K562 (cell line): Measurements from ENCODE around the gene DOK3. TPM values are rescaled to one million over a fixed set of nuclear protein-coding genes. Genes with fewer than 3 reads are reported as not detected.
A peak's percentile ranks its signal among the peaks of the same experiment; 100 is the strongest.

Source experiments
- ARID3B ChIP-seq: fragments of 250-450 bp; sonication (Bioruptor Pico); IDR thresholded peaks from 2 replicates; pipeline ENCODE4 v1.4.0; 2020; ENCODE audit warnings: borderline replicate concordance
- FOXK1 ChIP-seq: sonication (generic); formaldehyde crosslinking; IDR thresholded peaks from 2 replicates; pipeline ENCODE4 v1.8.0; 2022; ENCODE audit warnings: missing genetic modification reagents, mild to moderate bottlenecking, borderline replicate concordance
- FOXP4 ChIP-seq: sonication (generic); formaldehyde crosslinking; IDR thresholded peaks from 2 replicates; pipeline ENCODE4 v1.8.0; 2022; ENCODE audit warnings: mild to moderate bottlenecking, missing genetic modification reagents, borderline replicate concordance
- GATAD2A ChIP-seq: fragments of 450-650 bp; IDR thresholded peaks from 2 replicates; pipeline ENCODE4 v1.6.1; 2017
- GTF3C2 ChIP-seq: IDR thresholded peaks from 3 replicates; pipeline ENCODE4 v1.6.1; 2011; ENCODE audit warnings: borderline replicate concordance, mild to moderate bottlenecking, moderate library complexity; ENCODE audit not compliant: insufficient read length; ENCODE audit errors: extremely low read depth
- HDAC3 ChIP-seq: fragments of 450-650 bp; IDR thresholded peaks from 2 replicates; pipeline ENCODE4 v1.6.1; 2018; ENCODE audit warnings: borderline replicate concordance, mild to moderate bottlenecking, moderate library complexity; ENCODE audit not compliant: partially characterized antibody
- HDAC6 ChIP-seq: IDR thresholded peaks from 2 replicates; pipeline ENCODE4 v1.6.1; 2012; ENCODE audit warnings: low read depth, mild to moderate bottlenecking, control low read depth, inconsistent platforms, low read length, moderate library complexity
- HLTF ChIP-seq: fragments of 450-650 bp; IDR thresholded peaks from 2 replicates; pipeline ENCODE4 v1.6.1; 2016
- KHSRP ChIP-seq: fragments of 450-650 bp; IDR thresholded peaks from 2 replicates; pipeline ENCODE4 v1.6.1; 2017
- KLF6 ChIP-seq: fragments of 250-450 bp; sonication (Bioruptor Pico); IDR thresholded peaks from 2 replicates; pipeline ENCODE4 v1.4.0; 2020; ENCODE audit warnings: mild to moderate bottlenecking, moderate library complexity, borderline replicate concordance
- MBD2 ChIP-seq: sonication (generic); IDR thresholded peaks from 2 replicates; pipeline ENCODE4 v1.6.1; 2016; ENCODE audit warnings: low read depth, borderline replicate concordance
- NEUROD1 ChIP-seq: fragments of 150-350 bp; IDR thresholded peaks from 2 replicates; pipeline ENCODE4 v1.6.1; 2014; ENCODE audit warnings: borderline replicate concordance, low read length, low read depth; ENCODE audit not compliant: partially characterized antibody
- NRF1 ChIP-seq, 2 experiments: fragments of 450-650 bp; IDR thresholded peaks in 1 of 2; conservative IDR thresholded peaks in 1 of 2; 2 replicates each; pipeline ENCODE4 v1.6.1; 2014; ENCODE audit warnings: mild to moderate bottlenecking in 2 of 2
- PHF8 ChIP-seq: fragments of 200-600 bp; sonication (generic); IDR thresholded peaks from 2 replicates; pipeline ENCODE4 v1.6.1; 2012; ENCODE audit warnings: mixed run types, mild to moderate bottlenecking, inconsistent platforms, low read length, moderate library complexity, borderline replicate concordance
- SOX6 ChIP-seq: fragments of 450-650 bp; IDR thresholded peaks from 2 replicates; pipeline ENCODE4 v1.6.1; 2014; ENCODE audit warnings: mild to moderate bottlenecking
- TGIF2 ChIP-seq: sonication (generic); formaldehyde crosslinking; IDR thresholded peaks from 2 replicates; pipeline ENCODE4 v1.8.1; 2022; ENCODE audit warnings: mild to moderate bottlenecking, missing genetic modification reagents, moderate library complexity
- TSC22D4 ChIP-seq: fragments of 450-650 bp; IDR thresholded peaks from 2 replicates; pipeline ENCODE4 v1.6.1; 2016; ENCODE audit warnings: missing genetic modification characterization, missing biosample characterization, control low read depth
- ZNF655 ChIP-seq: fragments of 250-450 bp; sonication (Bioruptor Pico); IDR thresholded peaks from 2 replicates; pipeline ENCODE4 v1.5.0; 2021
- ZNF75A ChIP-seq: fragments of 450-650 bp; formaldehyde crosslinking; IDR thresholded peaks from 2 replicates; pipeline ENCODE4 v1.4.0; 2020; ENCODE audit warnings: mild to moderate bottlenecking
- polyA plus RNA-seq, 8 experiments: library from polyadenylated mRNA; depleted of rRNA in 4 of 8; stranded (reverse) in 5 of 8; unstranded in 3 of 8; fragments of >200 nt; fragmentation: Nextera tagmentation in 2 of 8; fragmentation: Illumina TruSeq in 1 of 8; extraction: Ambion mirVana in 2 of 8; extraction: Trizol in 1 of 8; gene quantifications; 2 replicates each; pipeline versions ENCODE4 v1.2.1 to v1.2.3, GENCODE V29; 2011 to 2014; ENCODE audit warnings: inconsistent platforms in 1 of 8, missing spikeins in 1 of 8
- total RNA-seq, 7 experiments: library from RNA; depleted of rRNA in 6 of 7; stranded (reverse); fragments of >200 nt in 6 of 7; fragmentation: Illumina TruSeq in 2 of 7; extraction: Trizol in 2 of 7; gene quantifications; 2 replicates each; pipeline versions ENCODE4 v1.2.1 to v1.2.3, GENCODE V29; 2011 to 2021; ENCODE audit warnings: low replicate concordance in 1 of 7

Gene DOK3
- total and polyA plus RNA-seq, 9 of the 15 experiments (the other 6 are each of a cell fraction or from before 2014, with no cell fraction given) = 1.3 to 23.0 (median 8.0) TPM

GRCh38 chr5:177454397-177455035 lies 55.1 kb downstream of the DOK3 start (continued):
- no peak for TF ChIP-seq GTF3C2
- peak; percentile 23 for TF ChIP-seq NEUROD1
- no peak for TF ChIP-seq ZNF75A (CRISPR knock-in tag)
- TF ChIP-seq MBD2 = peak; percentile 37; the same call in 1 of the 2 replicates
- TF ChIP-seq HLTF = no peak
- TF ChIP-seq SOX6 = 0 out of 2 replicates have a peak, but pooled peaks have one; percentile 15
- TF ChIP-seq HDAC3 = no peak
- no peak for TF ChIP-seq PHF8
- TF ChIP-seq FOXP4 (CRISPR knock-in tag) = no peak
- TF ChIP-seq FOXK1 (CRISPR knock-in tag) = no peak
- TF ChIP-seq ZNF655 (CRISPR knock-in tag) = no peak
- TF ChIP-seq NRF1 (conservative IDR thresholded peaks at IDR 0.05 in 1 of 2, IDR thresholded peaks at IDR 0.05 in 1 of 2) = no peak; a peak in 1 of 4 replicates
- TF ChIP-seq GATAD2A = no peak
- no peak for TF ChIP-seq ARID3B (CRISPR knock-in tag)
- peak; percentile 97 for TF ChIP-seq KHSRP
- TF ChIP-seq TGIF2 (CRISPR knock-in tag) = peak; percentile 67; the same call in 1 of the 2 replicates
- TF ChIP-seq HDAC6 = no peak
- TF ChIP-seq TSC22D4 (tag) = no peak
- no peak for TF ChIP-seq KLF6
